ENCODE measurements around the gene FAR1.
"Not testable (repeated sequence)": the region's sequence is repeated elsewhere in the genome, so short reads cannot be mapped to it uniquely, and the experiment has no call there.

Gene FAR1, protein sequence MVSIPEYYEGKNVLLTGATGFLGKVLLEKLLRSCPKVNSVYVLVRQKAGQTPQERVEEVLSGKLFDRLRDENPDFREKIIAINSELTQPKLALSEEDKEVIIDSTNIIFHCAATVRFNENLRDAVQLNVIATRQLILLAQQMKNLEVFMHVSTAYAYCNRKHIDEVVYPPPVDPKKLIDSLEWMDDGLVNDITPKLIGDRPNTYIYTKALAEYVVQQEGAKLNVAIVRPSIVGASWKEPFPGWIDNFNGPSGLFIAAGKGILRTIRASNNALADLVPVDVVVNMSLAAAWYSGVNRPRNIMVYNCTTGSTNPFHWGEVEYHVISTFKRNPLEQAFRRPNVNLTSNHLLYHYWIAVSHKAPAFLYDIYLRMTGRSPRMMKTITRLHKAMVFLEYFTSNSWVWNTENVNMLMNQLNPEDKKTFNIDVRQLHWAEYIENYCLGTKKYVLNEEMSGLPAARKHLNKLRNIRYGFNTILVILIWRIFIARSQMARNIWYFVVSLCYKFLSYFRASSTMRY

DNA sequence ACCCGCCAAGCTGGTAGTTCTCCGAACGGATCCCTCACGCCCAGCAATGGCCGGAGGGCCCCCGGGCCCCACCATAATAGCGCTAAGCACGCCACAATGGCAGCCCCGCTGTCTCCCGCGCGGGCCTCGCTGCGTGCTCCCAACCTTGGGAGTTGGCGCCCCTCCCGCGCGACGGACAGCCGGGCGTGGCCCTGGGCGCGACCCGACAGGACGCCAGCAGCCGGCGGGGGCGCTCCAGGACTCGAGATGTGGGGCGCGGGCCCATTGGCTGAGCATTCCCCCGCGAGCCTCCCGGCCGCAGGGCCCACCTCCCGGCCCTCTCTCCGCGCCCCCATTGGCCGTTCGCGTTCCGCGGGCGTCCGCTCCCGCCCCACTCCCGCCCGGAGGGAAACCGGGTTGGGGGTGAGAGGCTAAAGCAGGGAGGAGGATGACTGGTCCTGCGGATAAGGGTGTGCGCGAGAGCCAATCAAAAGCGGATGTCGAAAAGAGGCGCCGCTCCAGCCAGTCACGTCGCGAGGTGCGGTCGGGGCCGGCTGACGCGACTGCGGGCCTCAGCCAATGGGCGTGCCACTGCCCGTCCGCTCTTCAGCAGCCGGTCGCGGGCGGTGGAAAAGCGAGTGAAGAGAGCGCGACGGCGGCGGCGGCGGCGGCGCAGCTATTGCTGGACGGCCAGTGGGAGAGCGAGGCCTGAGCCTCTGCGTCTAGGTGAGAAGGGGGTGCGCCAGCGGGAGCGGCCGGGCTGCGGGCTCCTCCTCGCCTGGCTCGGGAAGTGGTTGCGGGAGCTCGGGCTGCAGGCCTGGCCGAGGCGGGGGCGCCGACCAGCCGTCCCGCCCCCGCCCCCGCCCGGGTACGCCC lies at the start of gene FAR1:
Gene FAR1 (plus strand): TSS at position 567 of the 855 bp plus-strand sequence. CDS start 26,098 bp downstream, outside the sequence.
- Mint-ChIP-seq H3K4me3 (peak within 1 kb of the TSS; percentile 92), H3K9me3 (no peaks in the 10 kb centered on the region)

DNA sequence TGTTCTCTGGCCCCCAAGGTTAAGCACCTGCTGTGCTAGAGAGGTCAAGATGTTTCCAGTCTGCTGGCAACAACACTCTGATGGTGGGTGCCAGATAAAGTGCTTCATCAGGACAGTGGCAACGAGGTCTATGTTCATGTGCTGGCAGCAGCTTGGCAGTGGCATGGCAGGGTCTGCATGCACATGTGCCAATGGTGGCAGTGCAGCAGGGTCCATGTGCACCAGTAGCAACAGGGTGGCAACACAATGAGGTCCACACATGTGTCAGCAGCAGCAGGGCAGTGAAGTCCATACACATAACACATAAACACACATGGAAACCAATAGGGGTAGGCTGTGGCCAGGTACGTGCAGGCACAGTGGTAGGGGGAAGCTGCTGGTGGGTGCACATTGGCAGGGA lies 48.4 kb upstream of the FAR1 start:
- H3K9me3 Mint-ChIP-seq: peaks cover 40% of the 10 kb centered on the region
- H3K36me3 Mint-ChIP-seq (ENCODE audit: low read depth): no peaks in the 10 kb centered on the region
- no peak overlapping the region for H3K27ac Mint-ChIP-seq
- intact Hi-C loops (cut with micrococcal nuclease): no loop called here
- H3K4me3 Mint-ChIP-seq: no peak overlapping the region
- peaks cover 3% of the 10 kb centered on the region for H3K27me3 Mint-ChIP-seq
- no peaks in the 10 kb centered on the region for H3K4me1 Mint-ChIP-seq (ENCODE audit: low read depth)

More for the DNA sequence above, at the start of gene FAR1:
- H3K4me1 Mint-ChIP-seq (ENCODE audit: low read depth): peaks cover 38% of the 10 kb centered on the region
- peaks cover 9% of the 10 kb centered on the region for H3K27me3 Mint-ChIP-seq
- peak within 1 kb of the TSS; percentile 93 for H3K27ac Mint-ChIP-seq
- H3K36me3 Mint-ChIP-seq (ENCODE audit: low read depth): peaks cover 32% of the 10 kb centered on the region
- intact Hi-C loops (cut with micrococcal nuclease): loop anchor here (2.0 kb wide), 1 partner anchor 206 kb away; the partner anchor contains the start of gene BTBD10

DNA sequence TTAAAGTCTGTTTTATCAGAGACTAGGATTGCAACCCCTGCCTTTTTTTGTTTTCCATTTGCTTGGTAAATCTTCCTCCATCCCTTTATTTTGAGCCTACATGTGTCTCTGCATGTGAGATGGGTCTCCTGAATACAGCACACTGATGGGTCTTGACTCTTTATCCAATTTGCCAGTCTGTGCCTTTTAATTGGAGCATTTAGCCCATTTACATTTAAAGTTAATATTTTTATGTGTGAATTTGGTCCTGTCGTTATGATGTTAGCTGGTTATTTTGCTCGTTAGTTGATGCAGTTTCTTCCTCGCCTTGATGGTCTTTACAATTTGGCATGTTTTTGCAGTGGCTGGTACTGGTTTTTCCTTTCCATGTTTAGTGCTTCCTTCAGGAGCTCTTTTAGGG lies 41.6 kb upstream of the FAR1 start:
- peaks cover 21% of the 10 kb centered on the region for H3K9me3 Mint-ChIP-seq
- H3K4me1 Mint-ChIP-seq (ENCODE audit: low read depth); H3K4me3 Mint-ChIP-seq; H3K27ac Mint-ChIP-seq; intact Hi-C loops (cut with micrococcal nuclease); H3K27me3 Mint-ChIP-seq; H3K36me3 Mint-ChIP-seq (ENCODE audit: low read depth): not testable (repeated sequence)

DNA sequence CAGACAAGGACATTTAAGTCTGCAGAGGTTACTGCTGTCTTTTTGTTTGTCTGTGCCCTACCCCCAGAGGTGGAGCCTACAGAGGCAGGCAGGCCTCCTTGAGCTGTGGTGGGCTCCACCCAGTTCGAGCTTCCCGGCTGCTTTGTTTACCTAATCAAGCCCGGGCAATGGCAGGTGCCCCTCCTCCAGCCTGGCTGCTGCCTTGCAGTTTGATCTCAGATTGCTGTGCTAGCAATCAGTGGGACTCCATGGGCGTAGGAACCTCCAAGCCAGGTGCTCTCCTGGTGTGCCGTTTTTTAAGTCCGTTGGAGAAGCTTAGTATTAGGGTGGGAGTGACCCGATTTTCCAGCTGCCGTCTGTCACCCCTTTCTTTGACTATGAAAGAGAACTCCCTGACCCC lies 39.8 kb upstream of the FAR1 start:
- intact Hi-C loops (cut with micrococcal nuclease); H3K27me3 Mint-ChIP-seq; H3K27ac Mint-ChIP-seq; H3K4me3 Mint-ChIP-seq; H3K4me1 Mint-ChIP-seq (ENCODE audit: low read depth); H3K36me3 Mint-ChIP-seq (ENCODE audit: low read depth): not testable (repeated sequence)
- H3K9me3 Mint-ChIP-seq: peaks cover 21% of the 10 kb centered on the region

DNA sequence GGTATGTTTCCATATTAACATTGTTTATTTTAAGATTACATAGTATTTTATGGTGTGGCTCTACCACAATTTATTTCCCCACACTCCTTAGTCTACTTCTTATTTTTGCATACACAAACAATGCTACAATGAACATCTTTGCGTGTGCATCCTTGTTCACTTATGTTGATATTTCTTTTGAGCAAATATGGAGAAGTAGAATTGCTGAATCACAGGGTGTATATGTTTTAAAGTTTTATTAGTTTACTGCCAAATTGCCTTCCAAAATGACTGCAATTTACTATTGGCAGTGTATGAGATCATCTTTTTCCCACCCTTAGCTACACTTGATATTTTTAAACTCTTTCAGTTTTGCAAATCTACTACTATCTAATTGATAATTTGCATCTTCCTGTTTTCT lies 38.7 kb upstream of the FAR1 start:
- intact Hi-C loops (cut with micrococcal nuclease): no loop called here
- Mint-ChIP-seq H3K27me3 (peaks cover 3% of the 10 kb centered on the region), H3K36me3 (ENCODE audit: low read depth) (no peaks in the 10 kb centered on the region), H3K4me3 (no peak overlapping the region), H3K9me3 (peaks cover 21% of the 10 kb centered on the region), H3K4me1 (ENCODE audit: low read depth) (no peaks in the 10 kb centered on the region), H3K27ac (no peak overlapping the region)

DNA sequence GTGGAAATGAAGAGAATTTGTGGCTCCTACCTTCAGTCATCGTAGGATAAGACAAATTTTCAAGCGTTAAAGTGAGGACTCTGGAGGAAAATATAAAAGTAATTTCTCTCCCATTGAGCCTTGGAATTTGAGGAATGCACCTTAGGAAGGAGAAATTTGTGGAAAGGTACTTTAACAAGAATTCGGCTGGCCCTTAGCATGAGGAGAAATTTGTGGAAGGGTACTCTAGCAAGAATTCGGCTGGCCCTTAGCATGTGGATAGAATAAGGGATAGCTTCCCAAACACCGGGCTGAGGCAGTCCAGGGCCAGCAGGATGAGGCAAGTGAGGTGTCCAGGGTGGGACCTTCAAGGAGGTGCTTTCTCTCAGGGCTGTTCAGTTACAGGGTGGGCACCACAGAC lies 33.2 kb upstream of the FAR1 start:
- Mint-ChIP-seq H3K27me3 (peaks cover 7% of the 10 kb centered on the region), H3K4me3 (no peak overlapping the region), H3K36me3 (ENCODE audit: low read depth) (no peaks in the 10 kb centered on the region), H3K9me3 (no peaks in the 10 kb centered on the region), H3K4me1 (ENCODE audit: low read depth) (no peaks in the 10 kb centered on the region), H3K27ac (no peak overlapping the region)
- intact Hi-C loops (cut with micrococcal nuclease): no loop called here

DNA sequence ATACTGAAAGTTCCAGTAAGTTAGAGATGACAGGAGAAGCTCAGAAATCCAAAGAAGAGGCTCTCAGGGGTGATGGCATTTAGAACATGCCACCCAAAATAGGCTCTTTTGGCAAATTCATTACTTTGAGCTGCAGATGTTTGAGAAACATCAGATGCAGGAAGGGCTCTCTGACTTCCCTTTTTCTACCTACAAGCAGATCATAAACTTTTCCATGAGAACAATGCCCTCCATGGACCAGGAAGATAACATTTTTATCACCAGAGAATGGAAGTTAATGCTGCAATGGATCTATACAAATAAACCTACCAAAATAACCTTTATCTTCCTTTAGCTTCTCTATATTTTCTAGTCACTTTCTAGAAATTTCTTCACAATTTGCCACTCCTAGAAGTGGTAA lies 32.7 kb upstream of the FAR1 start:
- Mint-ChIP-seq H3K27ac (no peak overlapping the region), H3K36me3 (ENCODE audit: low read depth) (no peaks in the 10 kb centered on the region)

DNA sequence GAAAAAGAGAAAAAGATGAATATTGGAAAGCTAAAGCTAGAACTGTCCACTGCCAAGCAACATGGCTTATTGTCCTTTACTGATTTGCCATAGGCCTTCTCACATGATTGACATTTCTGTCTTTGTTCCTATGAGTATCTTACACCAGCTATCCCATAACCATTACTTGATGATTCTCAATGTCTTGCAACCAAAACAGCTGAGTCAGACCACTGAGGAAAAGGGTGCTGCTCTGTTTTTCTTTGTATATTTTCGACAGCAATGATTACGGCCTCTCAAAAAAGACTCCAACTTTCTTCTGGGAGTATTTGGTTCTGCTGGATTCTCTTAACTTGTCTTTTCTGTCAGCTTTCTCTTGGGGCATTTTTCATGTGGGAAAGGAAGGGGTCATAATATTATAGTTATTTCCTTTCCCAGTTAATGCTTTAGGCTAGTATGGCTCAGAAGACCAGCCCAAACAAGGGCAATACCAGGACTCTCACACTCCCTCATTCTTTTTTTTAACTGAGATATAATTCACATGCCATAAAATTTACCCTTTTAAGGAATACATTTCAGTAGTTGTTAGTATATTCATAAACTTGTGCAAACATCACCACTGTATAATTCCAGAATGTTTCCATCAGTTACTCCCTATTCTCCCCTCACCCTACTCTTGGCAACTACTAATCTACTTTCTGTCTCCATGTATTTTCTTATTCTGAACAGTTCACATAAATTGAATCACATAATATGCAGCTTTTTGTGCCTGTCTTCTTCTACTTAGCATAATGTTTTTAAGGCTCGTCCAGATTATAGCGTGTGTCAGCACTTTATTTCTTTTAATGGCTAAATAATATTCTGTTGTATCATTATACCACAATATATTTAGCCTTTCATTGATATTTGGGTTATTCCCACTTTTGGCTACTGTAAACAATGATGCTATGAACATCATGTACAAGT lies 31.1 kb upstream of the FAR1 start:
- Mint-ChIP-seq H3K36me3 (ENCODE audit: low read depth) (no peaks in the 10 kb centered on the region), H3K4me1 (ENCODE audit: low read depth) (no peaks in the 10 kb centered on the region), H3K9me3 (no peaks in the 10 kb centered on the region), H3K4me3 (no peak overlapping the region), H3K27me3 (peaks cover 11% of the 10 kb centered on the region), H3K27ac (no peak overlapping the region)
- intact Hi-C loops (cut with micrococcal nuclease): no loop called here

More for the DNA sequence above, 32.7 kb upstream of the FAR1 start:
- no peak overlapping the region for H3K4me3 Mint-ChIP-seq
- peaks cover 7% of the 10 kb centered on the region for H3K27me3 Mint-ChIP-seq
- intact Hi-C loops (cut with micrococcal nuclease): no loop called here
- H3K9me3 Mint-ChIP-seq: no peaks in the 10 kb centered on the region
- no peaks in the 10 kb centered on the region for H3K4me1 Mint-ChIP-seq (ENCODE audit: low read depth)

DNA sequence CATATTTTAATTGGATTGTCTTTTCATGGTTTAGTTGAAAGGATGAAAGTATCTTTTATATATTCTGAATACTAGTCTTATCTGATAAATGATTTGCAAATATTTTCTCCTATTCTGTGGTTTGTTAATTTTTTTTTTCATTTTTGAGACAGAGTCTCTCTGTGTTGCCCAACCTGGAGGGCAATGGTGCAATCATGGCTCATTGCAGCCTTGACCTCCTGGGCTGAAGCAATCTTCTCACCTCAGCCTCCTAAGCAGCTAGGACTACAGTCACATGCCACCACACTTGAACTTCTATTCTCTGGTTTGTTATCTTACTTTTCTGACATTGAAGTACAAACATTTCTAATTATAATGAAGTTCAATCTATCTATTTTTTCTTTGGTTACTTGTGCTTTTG lies 30.0 kb upstream of the FAR1 start:
- intact Hi-C loops (cut with micrococcal nuclease): no loop called here
- no peaks in the 10 kb centered on the region for H3K4me1 Mint-ChIP-seq (ENCODE audit: low read depth)
- no peak overlapping the region for H3K27ac Mint-ChIP-seq
- no peaks in the 10 kb centered on the region for H3K36me3 Mint-ChIP-seq (ENCODE audit: low read depth)
- H3K9me3 Mint-ChIP-seq: no peaks in the 10 kb centered on the region
- H3K4me3 Mint-ChIP-seq: no peak overlapping the region
- peaks cover 10% of the 10 kb centered on the region for H3K27me3 Mint-ChIP-seq

DNA sequence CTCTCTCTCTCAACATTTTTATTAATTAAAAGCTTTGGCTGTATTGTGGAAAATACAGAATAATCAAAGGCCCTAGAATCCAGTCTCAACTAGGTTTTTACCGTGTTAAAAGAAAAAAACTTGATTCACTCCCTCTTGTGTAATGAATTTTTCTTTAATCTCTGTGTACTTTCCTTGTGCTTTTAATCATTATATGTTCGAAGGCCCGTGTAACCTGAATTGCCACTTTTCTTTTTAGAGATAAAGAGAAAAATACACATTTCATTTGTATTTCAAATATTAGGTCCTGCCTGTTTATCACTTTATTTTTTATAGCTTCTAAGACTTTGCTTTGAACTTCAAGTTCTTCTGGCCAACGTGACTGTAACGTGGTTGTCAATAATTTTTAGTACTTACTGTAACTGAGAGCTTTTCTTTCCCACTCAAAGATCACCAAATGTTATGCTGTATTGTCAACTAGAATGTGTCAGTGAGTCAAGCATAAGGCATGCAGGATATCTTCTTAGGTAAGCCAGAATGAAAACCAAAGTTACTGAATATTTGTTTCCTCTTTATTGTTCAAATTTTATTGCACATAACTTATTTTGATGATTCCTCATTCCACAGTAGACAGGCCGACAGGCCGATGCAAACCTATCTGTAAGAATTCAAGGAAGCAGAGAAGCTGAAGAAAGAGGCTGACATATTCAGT lies 23.3 kb upstream of the FAR1 start:
- no peaks in the 10 kb centered on the region for H3K36me3 Mint-ChIP-seq (ENCODE audit: low read depth)

DNA sequence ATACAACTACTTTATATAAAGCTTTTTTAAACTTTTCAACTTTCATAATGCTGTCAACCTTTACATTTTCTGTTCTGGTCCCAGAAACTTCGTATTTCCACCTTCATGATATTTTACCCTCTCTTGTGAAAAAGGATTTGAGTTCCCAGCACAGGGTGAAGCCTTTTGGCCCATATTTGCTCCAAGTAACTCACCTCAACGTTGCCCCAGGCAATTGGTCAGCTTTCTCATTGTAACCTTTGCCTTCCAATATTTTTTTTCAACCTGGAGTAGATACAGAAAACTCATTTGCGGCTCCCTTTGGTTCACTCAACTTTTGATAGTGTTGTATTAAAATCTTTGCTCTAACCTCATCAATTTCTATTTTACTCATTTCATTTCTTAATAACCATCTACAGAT lies 21.1 kb upstream of the FAR1 start:
- intact Hi-C loops (cut with micrococcal nuclease): no loop called here
- Mint-ChIP-seq H3K9me3 (peaks cover 12% of the 10 kb centered on the region), H3K27me3 (peaks cover 6% of the 10 kb centered on the region), H3K36me3 (ENCODE audit: low read depth) (no peaks in the 10 kb centered on the region), H3K4me1 (ENCODE audit: low read depth) (no peaks in the 10 kb centered on the region), H3K27ac (no peak overlapping the region), H3K4me3 (no peak overlapping the region)

More for the DNA sequence above, 23.3 kb upstream of the FAR1 start:
- Mint-ChIP-seq H3K27ac (no peak overlapping the region), H3K4me3 (no peak overlapping the region), H3K4me1 (ENCODE audit: low read depth) (no peaks in the 10 kb centered on the region), H3K27me3 (peaks cover 6% of the 10 kb centered on the region), H3K9me3 (peaks cover 12% of the 10 kb centered on the region)
- intact Hi-C loops (cut with micrococcal nuclease): no loop called here

DNA sequence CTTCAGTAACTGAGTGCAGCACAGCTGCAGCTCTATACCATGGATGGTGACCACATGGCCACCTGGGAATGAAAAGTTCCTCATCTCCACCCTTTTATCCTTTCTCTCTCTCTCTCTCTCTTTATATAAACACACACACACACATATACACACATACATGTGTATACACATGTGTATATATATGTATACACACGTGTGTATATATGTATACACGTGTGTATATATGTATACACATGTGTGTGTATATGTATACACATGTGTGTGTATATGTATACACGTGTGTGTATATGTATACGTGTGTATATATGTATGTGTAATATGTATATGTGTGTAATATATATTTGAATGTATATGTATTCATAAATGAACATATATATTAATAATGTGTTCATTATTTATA lies 18.8 kb upstream of the FAR1 start:
- intact Hi-C loops (cut with micrococcal nuclease): no loop called here
- Mint-ChIP-seq H3K27ac (no peak overlapping the region), H3K27me3 (peaks cover 16% of the 10 kb centered on the region), H3K9me3 (peaks cover 12% of the 10 kb centered on the region), H3K4me1 (ENCODE audit: low read depth) (no peaks in the 10 kb centered on the region), H3K36me3 (ENCODE audit: low read depth) (no peaks in the 10 kb centered on the region), H3K4me3 (no peak overlapping the region)

DNA sequence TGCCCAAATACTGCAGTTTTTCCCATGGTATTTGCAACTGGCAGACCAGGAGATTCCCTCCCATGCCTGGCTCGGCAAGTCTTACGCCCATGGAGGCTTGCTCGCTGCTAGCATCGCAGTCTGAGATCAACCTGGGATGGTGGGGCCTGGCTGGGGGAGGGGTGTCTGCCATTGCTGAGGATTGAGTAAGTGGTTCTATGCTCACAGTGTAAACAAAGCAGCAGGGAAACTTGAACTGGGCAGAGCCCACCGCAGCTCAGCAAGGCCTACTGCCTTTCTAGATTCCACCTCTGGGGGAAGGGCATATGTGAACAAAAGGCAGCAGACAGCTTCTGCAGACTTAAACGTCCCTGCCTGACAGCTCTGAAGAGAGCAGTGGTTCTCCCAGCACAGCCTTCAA lies 17.0 kb upstream of the FAR1 start:
- peaks cover 18% of the 10 kb centered on the region for H3K27me3 Mint-ChIP-seq
- H3K4me1 Mint-ChIP-seq (ENCODE audit: low read depth); H3K36me3 Mint-ChIP-seq (ENCODE audit: low read depth); H3K4me3 Mint-ChIP-seq; H3K27ac Mint-ChIP-seq; intact Hi-C loops (cut with micrococcal nuclease): not testable (repeated sequence)
- H3K9me3 Mint-ChIP-seq: peaks cover 12% of the 10 kb centered on the region

All from dendritic cell treated with granulocyte-macrophage colony-stimulating factor and Interleukin-4, amounts not matched to agents 40 ng/mL and 50 ng/mL, for 4 days (primary cell).